T-helper 1 cell treated with Interleukin-12 subunit alpha and Interleukin-12 subunit beta and Interleukin-4 antibody, amounts not matched to agents 30 μg/mL and 1 μg/mL, for 36 hours (primary cell): ENCODE data around the gene AKIRIN2.

ENCODE experiments used
- H3K27ac Mint-ChIP-seq: one replicate; pipeline ENCODE4 v1.8.0; 2021; ENCODE audit warnings: mild to moderate bottlenecking, mixed read lengths
- H3K27me3 Mint-ChIP-seq: one replicate; pipeline ENCODE4 v1.8.0; 2021; ENCODE audit warnings: low read depth, mixed read lengths
- H3K36me3 Mint-ChIP-seq: one replicate; pipeline ENCODE4 v1.8.0; 2021; ENCODE audit warnings: low read depth, mixed read lengths
- H3K4me1 Mint-ChIP-seq: one replicate; pipeline ENCODE4 v1.8.0; 2021; ENCODE audit warnings: low read depth, mixed read lengths
- H3K4me3 Mint-ChIP-seq: one replicate; pipeline ENCODE4 v1.8.0; 2021; ENCODE audit warnings: mild to moderate bottlenecking, moderate library complexity, mixed read lengths
- H3K9me3 Mint-ChIP-seq: one replicate; pipeline ENCODE4 v1.8.0; 2021; ENCODE audit warnings: mixed read lengths

AKIRIN2 gene

GRCh38 chr6:87628881-87629280 is 73.2 kb downstream of the AKIRIN2 start:
- no peaks in the 10 kb centered on the region for H3K27me3 Mint-ChIP-seq
- no peak overlapping the region for H3K27ac Mint-ChIP-seq
- no peaks in the 10 kb centered on the region for H3K9me3 Mint-ChIP-seq
- H3K4me3 Mint-ChIP-seq: no peak overlapping the region
- peaks cover 24% of the 10 kb centered on the region for H3K36me3 Mint-ChIP-seq
- no peaks in the 10 kb centered on the region for H3K4me1 Mint-ChIP-seq

GRCh38 chr6:87628424-87628823 is 73.6 kb downstream of the AKIRIN2 start:
- no peaks in the 10 kb centered on the region for H3K9me3 Mint-ChIP-seq
- H3K27ac Mint-ChIP-seq: no peak overlapping the region
- no peaks in the 10 kb centered on the region for H3K27me3 Mint-ChIP-seq
- peaks cover 1% of the 10 kb centered on the region for H3K4me1 Mint-ChIP-seq
- H3K36me3 Mint-ChIP-seq: peaks cover 25% of the 10 kb centered on the region
- no peak overlapping the region for H3K4me3 Mint-ChIP-seq
